ENCODE data around the gene SIN3B.
A peak's percentile ranks its signal among the peaks of the same experiment; 100 is the strongest.
"Not testable (repeated sequence)": the region's sequence is repeated elsewhere in the genome, so short reads cannot be mapped to it uniquely, and the experiment has no call there.

Gene SIN3B

GRCh38 chr19:16874250-16874977 lies 45.2 kb downstream of the SIN3B start:
- H3K27ac Mint-ChIP-seq: peak overlapping the region; percentile 94
- DNase-seq (ENCODE audit: low spot score in 2 of 2): no peak
- H3K4me3 Mint-ChIP-seq: no peak overlapping the region
- peaks cover 47% of the 10 kb centered on the region for H3K36me3 Mint-ChIP-seq
- peaks cover 8% of the 10 kb centered on the region for H3K9me3 Mint-ChIP-seq
- ATAC-seq: no peak
- peaks cover 35% of the 10 kb centered on the region for H3K4me1 Mint-ChIP-seq

GRCh38 chr19:16874978-16875299 lies 45.7 kb downstream of the SIN3B start:
- H3K4me3 Mint-ChIP-seq; H3K9me3 Mint-ChIP-seq; DNase-seq (ENCODE audit: low spot score in 2 of 2); ATAC-seq: not testable (repeated sequence)
- peaks cover 35% of the 10 kb centered on the region for H3K4me1 Mint-ChIP-seq
- H3K27ac Mint-ChIP-seq: peak overlapping the region; percentile 94
- peaks cover 49% of the 10 kb centered on the region for H3K36me3 Mint-ChIP-seq

GRCh38 chr19:16875584-16876555 lies 46.7 kb downstream of the SIN3B start:
- H3K36me3 Mint-ChIP-seq: peaks cover 50% of the 10 kb centered on the region
- peak overlapping the region; percentile 85 for H3K27ac Mint-ChIP-seq
- peaks cover 35% of the 10 kb centered on the region for H3K4me1 Mint-ChIP-seq
- no peak for ATAC-seq
- no peak overlapping the region for H3K4me3 Mint-ChIP-seq
- peaks cover 8% of the 10 kb centered on the region for H3K9me3 Mint-ChIP-seq
- no peak for DNase-seq (ENCODE audit: low spot score in 2 of 2)

GRCh38 chr19:16876904-16877361 lies 47.7 kb downstream of the SIN3B start:
- Mint-ChIP-seq H3K9me3 (peaks cover 8% of the 10 kb centered on the region), H3K4me1 (peaks cover 35% of the 10 kb centered on the region), H3K4me3 (no peak overlapping the region), H3K27ac (no peak overlapping the region), H3K36me3 (peaks cover 42% of the 10 kb centered on the region)
- ATAC-seq (no peak), DNase-seq (ENCODE audit: low spot score in 2 of 2) (no peak)

GRCh38 chr19:16877581-16877980 lies 48.4 kb downstream of the SIN3B start:
- Mint-ChIP-seq H3K27ac (no peak overlapping the region), H3K4me1 (peaks cover 35% of the 10 kb centered on the region), H3K4me3 (no peak overlapping the region), H3K9me3 (peaks cover 13% of the 10 kb centered on the region), H3K36me3 (peaks cover 36% of the 10 kb centered on the region)
- DNase-seq (ENCODE audit: low spot score in 2 of 2): no peak
- peak; percentile 46 for ATAC-seq

- ATAC-seq (no peak), DNase-seq (ENCODE audit: low spot score in 2 of 2) (no peak)
- peaks cover 30% of the 10 kb centered on the region for H3K36me3 Mint-ChIP-seq
- H3K4me1 Mint-ChIP-seq: peaks cover 35% of the 10 kb centered on the region
- H3K27ac Mint-ChIP-seq: no peak overlapping the region
- H3K9me3 Mint-ChIP-seq: peaks cover 18% of the 10 kb centered on the region
- H3K4me3 Mint-ChIP-seq: no peak overlapping the region
Measured at GRCh38 chr19:16878181-16878965, 49.2 kb downstream of the SIN3B start.

- Mint-ChIP-seq H3K36me3 (peaks cover 19% of the 10 kb centered on the region), H3K9me3 (peaks cover 10% of the 10 kb centered on the region), H3K4me3 (no peak overlapping the region), H3K4me1 (peaks cover 14% of the 10 kb centered on the region), H3K27ac (no peak overlapping the region)
- DNase-seq (ENCODE audit: low spot score in 2 of 2) (no peak), ATAC-seq (no peak)
Measured at GRCh38 chr19:16880884-16881554, 51.8 kb downstream of the SIN3B start.

GRCh38 chr19:16882146-16882545 lies 52.9 kb downstream of the SIN3B start:
- DNase-seq (ENCODE audit: low spot score in 2 of 2) (no peak), ATAC-seq (no peak)
- Mint-ChIP-seq H3K4me1 (peaks cover 7% of the 10 kb centered on the region), H3K4me3 (no peak overlapping the region), H3K27ac (peak overlapping the region; percentile 68), H3K9me3 (peaks cover 10% of the 10 kb centered on the region), H3K36me3 (peaks cover 14% of the 10 kb centered on the region)

GRCh38 chr19:16883522-16883921 lies 54.3 kb downstream of the SIN3B start:
- Mint-ChIP-seq H3K36me3 (peaks cover 14% of the 10 kb centered on the region), H3K9me3 (peaks cover 10% of the 10 kb centered on the region), H3K27ac (no peak overlapping the region), H3K4me1 (peaks cover 3% of the 10 kb centered on the region), H3K4me3 (no peak overlapping the region)
- ATAC-seq: no peak
- DNase-seq (ENCODE audit: low spot score in 2 of 2): no peak

- Mint-ChIP-seq H3K4me1 (peaks cover 10% of the 10 kb centered on the region), H3K36me3 (peaks cover 8% of the 10 kb centered on the region), H3K4me3 (no peak overlapping the region), H3K9me3 (peaks cover 10% of the 10 kb centered on the region), H3K27ac (no peak overlapping the region)
- ATAC-seq (no peak), DNase-seq (ENCODE audit: low spot score in 2 of 2) (no peak)
Measured at GRCh38 chr19:16885166-16885565, 56.0 kb downstream of the SIN3B start.

GRCh38 chr19:16886305-16886880 lies 57.2 kb downstream of the SIN3B start:
- ATAC-seq (no peak), DNase-seq (ENCODE audit: low spot score in 2 of 2) (no peak)
- Mint-ChIP-seq H3K9me3 (peaks cover 10% of the 10 kb centered on the region), H3K4me3 (no peak overlapping the region), H3K36me3 (no peaks in the 10 kb centered on the region), H3K27ac (no peak overlapping the region), H3K4me1 (peaks cover 10% of the 10 kb centered on the region)

- Mint-ChIP-seq H3K4me3 (no peak overlapping the region), H3K27ac (no peak overlapping the region), H3K4me1 (peaks cover 10% of the 10 kb centered on the region), H3K36me3 (no peaks in the 10 kb centered on the region), H3K9me3 (peaks cover 4% of the 10 kb centered on the region)
- ATAC-seq (no peak), DNase-seq (ENCODE audit: low spot score in 2 of 2) (no peak)
Measured at GRCh38 chr19:16887353-16888265, 58.4 kb downstream of the SIN3B start.

- Mint-ChIP-seq H3K4me1 (peaks cover 10% of the 10 kb centered on the region), H3K27ac (no peak within 1 kb of the TSS), H3K36me3 (no peaks in the 10 kb centered on the region), H3K4me3 (peak within 1 kb of the TSS; percentile 16), H3K9me3 (no peaks in the 10 kb centered on the region)
- ATAC-seq (peak; percentile 8), DNase-seq (ENCODE audit: low spot score in 2 of 2) (no peak)
Measured at GRCh38 chr19:16888629-16889365, 59.6 kb downstream of the SIN3B start, which contains the start of gene F2RL3. Gene F2RL3 (plus strand): TSS chr19:16888999. CDS start chr19:16889190, 191 bp downstream.
